Gastrocnemius medialis (tissue), 4 donors: ENCODE data around the gene CYP2A6. TPM values are rescaled to one million over a fixed set of nuclear protein-coding genes. Genes with fewer than 3 reads are reported as not detected.
"Not testable (repeated sequence)": the region's sequence is repeated elsewhere in the genome, so short reads cannot be mapped to it uniquely, and the experiment has no call there.

ENCODE experiments used
- ATAC-seq, 2 donors: fragments of 150-250 bp; one replicate each; pipeline ENCODE4 v1.9.1; 2016
- DNase-seq, 2 donors: peaks; one replicate each; pipeline ENCODE4 v3.0.0-alpha.2; 2019
- H3K27ac ChIP-seq, 4 donors: fragments of 200-600 bp; sonication (generic); 1 replicate in 1 of 4; 2 replicates in 3 of 4; pipeline ENCODE4 v1.5.1; 2016 to 2018; ENCODE audit warnings: mild to moderate bottlenecking in 2 of 4, moderate library complexity in 1 of 4
- H3K27me3 ChIP-seq, 3 donors: fragments of 200-600 bp; sonication (generic) in 2 of 3; 1 replicate in 1 of 3; 2 replicates in 2 of 3; pipeline versions ENCODE4 v1.5.1 to v1.6.0; 2016 to 2019; ENCODE audit warnings: mild to moderate bottlenecking in 1 of 3, moderate library complexity in 1 of 3
- H3K36me3 ChIP-seq, 2 donors: fragments of 200-600 bp; sonication (generic) in 1 of 2; one replicate each; pipeline ENCODE4 v1.5.1; 2017 to 2018
- H3K4me1 ChIP-seq, 2 donors: fragments of 200-600 bp; sonication (generic) in 1 of 2; one replicate each; pipeline ENCODE4 v1.5.1; 2016 to 2017; ENCODE audit warnings: mild to moderate bottlenecking in 2 of 2
- H3K4me3 ChIP-seq, 4 donors: fragments of 200-600 bp; sonication (generic) in 3 of 4; 1 replicate in 1 of 4; 2 replicates in 3 of 4; pipeline ENCODE4 v1.5.1; 2016 to 2019; ENCODE audit warnings: mild to moderate bottlenecking in 2 of 4
- H3K9me3 ChIP-seq, 3 donors: fragments of 200-600 bp; sonication (generic) in 2 of 3; 1 replicate in 1 of 3; 2 replicates in 2 of 3; pipeline ENCODE4 v1.5.1; 2016 to 2019
- POLR2A ChIP-seq, 2 donors: fragments of 450-650 bp; IDR thresholded peaks; one replicate each; pipeline ENCODE4 v1.6.1; 2017; ENCODE audit warnings: antibody characterized with exemption in 2 of 2, mild to moderate bottlenecking in 2 of 2, moderate library complexity in 2 of 2
- in situ Hi-C, 4 donors: fragments of 200-750 bp; cut with MboI; loops; one replicate each; pipeline versions ENCODE4 v1.15.0 to v1.8.0; 2017; ENCODE audit warnings: low sequenced_read_pairs in 4 of 4
- intact Hi-C: fragments of 100-400 bp; cut with DNase I; formaldehyde crosslinking; loops from one replicate; pipeline ENCODE4 v1.15.1; 2023; ENCODE audit warnings: low total_unique reads
- total RNA-seq, 4 donors: library from RNA; depleted of rRNA; stranded (reverse); fragments of >200 nt; gene quantifications; one replicate each; pipeline versions ENCODE4 v1.1.0 to v1.2.3, GENCODE V29; 2016
- TF ChIP-seq, protein P1 (sequence below), 5 experiments: fragments of 450-650 bp in 3 of 5; fragments of 200-600 bp in 2 of 5; sonication (generic) in 2 of 5; IDR thresholded peaks in 4 of 5; conservative IDR thresholded peaks in 1 of 5; 1 replicate in 4 of 5; 2 replicates in 1 of 5; pipeline ENCODE4 v1.5.1; 2016 to 2019; ENCODE audit warnings: antibody characterized with exemption in 5 of 5, mild to moderate bottlenecking in 3 of 5, moderate library complexity in 3 of 5

The CYP2A6 gene
- total RNA-seq, 4 donors from 2014 or later, result 0.16 to 0.20 TPM; not detected in 2

DNA sequence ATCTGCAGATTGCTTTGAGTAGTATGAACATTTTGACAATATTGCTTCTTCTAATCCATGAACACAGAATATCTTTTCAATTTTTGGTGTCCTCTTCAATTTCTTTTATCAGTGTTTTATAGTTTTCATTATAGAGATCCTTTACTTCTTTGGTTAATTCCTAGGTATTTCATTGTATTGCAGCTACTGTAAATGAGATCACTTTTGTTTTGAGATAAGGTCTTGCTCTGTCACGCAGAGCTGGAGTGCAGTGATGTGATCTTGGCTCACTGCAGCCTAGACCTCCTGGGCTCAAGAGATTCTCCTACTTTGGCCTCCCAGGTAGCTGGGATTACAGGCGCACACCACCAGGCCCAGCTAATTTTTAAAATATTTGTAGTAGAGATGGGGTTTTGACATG lies 22.0 kb upstream of the CYP2A6 start:
- Histone ChIP-seq H3K27me3 (no peaks in the 10 kb centered on the region), H3K9me3 (peaks cover 0 to 3% (median 0%) of the 10 kb centered on the region in 3 donors), H3K27ac (no peak overlapping the region), H3K36me3 (no peaks in the 10 kb centered on the region), H3K4me3 (no peak overlapping the region), H3K4me1 (no peaks in the 10 kb centered on the region)
- no peak for DNase-seq
- ATAC-seq, result no peak
- in situ Hi-C loops (no loop called here), intact Hi-C loops (no loop called here)
- TF ChIP-seq POLR2A (IDR thresholded peaks at IDR 0.05), result no peak
- TF ChIP-seq, protein P1, sequence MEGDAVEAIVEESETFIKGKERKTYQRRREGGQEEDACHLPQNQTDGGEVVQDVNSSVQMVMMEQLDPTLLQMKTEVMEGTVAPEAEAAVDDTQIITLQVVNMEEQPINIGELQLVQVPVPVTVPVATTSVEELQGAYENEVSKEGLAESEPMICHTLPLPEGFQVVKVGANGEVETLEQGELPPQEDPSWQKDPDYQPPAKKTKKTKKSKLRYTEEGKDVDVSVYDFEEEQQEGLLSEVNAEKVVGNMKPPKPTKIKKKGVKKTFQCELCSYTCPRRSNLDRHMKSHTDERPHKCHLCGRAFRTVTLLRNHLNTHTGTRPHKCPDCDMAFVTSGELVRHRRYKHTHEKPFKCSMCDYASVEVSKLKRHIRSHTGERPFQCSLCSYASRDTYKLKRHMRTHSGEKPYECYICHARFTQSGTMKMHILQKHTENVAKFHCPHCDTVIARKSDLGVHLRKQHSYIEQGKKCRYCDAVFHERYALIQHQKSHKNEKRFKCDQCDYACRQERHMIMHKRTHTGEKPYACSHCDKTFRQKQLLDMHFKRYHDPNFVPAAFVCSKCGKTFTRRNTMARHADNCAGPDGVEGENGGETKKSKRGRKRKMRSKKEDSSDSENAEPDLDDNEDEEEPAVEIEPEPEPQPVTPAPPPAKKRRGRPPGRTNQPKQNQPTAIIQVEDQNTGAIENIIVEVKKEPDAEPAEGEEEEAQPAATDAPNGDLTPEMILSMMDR (IDR thresholded peaks at IDR 0.05 in 4 of 5, conservative IDR thresholded peaks at IDR 0.05 in 1 of 5), result no peak

DNA sequence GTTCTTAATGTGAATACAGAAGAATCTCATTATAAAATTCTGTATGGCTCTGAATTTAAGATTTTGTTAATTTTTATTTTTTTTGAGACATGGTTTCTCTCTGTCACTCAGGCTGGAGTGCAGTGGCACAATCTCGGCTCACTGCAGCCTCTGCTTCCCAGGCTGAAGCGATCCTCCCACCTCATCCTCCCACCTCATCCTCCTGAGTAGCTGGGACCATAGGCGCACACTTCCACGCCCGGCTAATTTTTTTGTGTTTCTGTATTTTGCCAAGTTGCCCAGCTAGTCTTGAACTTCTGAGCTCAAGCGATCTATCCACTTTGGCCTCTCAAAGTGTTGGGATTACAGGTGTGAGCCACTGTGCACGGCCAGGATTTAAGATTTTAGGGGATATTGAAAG lies 17.5 kb upstream of the CYP2A6 start:
- intact Hi-C loops, result no loop called here
- Histone ChIP-seq H3K27ac (no peak overlapping the region), H3K4me3 (no peak overlapping the region), H3K9me3 (no peaks in the 10 kb centered on the region), H3K4me1 (no peaks in the 10 kb centered on the region), H3K27me3 (no peaks in the 10 kb centered on the region), H3K36me3 (no peaks in the 10 kb centered on the region)
- in situ Hi-C loops, result no loop called here
- ATAC-seq, result no peak
- TF ChIP-seq, protein P1 (IDR thresholded peaks at IDR 0.05 in 4 of 5, conservative IDR thresholded peaks at IDR 0.05 in 1 of 5), result no peak
- no peak for TF ChIP-seq POLR2A (IDR thresholded peaks at IDR 0.05)
- no peak for DNase-seq

DNA sequence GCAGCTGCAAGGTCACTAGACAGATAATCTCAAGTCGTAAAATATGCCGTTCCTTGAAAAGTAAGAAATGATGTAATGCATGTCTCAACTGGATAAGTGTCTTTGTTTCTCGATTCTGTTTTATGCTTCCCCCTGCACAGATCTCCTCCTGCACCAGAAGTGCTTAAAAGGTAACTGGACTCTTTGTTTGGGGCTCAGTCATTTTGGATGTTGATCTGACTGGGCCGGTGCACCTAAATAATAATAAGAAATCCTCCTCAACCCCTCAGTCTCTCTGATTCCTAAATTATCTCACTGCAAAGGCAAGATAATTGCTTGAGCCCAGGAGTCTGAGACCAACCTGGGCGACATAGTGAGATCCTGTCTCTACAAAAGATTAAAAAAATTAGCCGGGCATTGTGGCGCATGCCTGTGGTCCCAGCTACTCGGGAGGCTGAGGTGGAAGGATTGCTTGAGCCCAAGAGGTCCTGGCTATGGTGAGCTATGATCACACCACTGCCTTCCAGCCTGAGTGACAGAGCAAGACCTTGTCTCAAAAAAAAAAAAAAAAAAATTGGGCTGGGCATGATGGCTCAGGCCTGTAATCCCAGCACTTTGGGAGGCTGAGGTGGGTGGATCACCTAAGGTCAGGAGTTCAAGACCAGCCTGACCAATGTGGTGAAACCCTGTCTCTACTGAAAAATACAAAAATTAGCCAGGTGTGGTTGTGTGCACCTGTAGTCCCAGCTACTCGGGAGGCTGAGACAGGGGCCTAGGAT lies 14.7 kb upstream of the CYP2A6 start:
- intact Hi-C loops, H3K4me1 ChIP-seq, H3K27ac ChIP-seq, in situ Hi-C loops, H3K36me3 ChIP-seq, H3K4me3 ChIP-seq, DNase-seq, H3K9me3 ChIP-seq, ATAC-seq, H3K27me3 ChIP-seq: not testable (repeated sequence)

DNA sequence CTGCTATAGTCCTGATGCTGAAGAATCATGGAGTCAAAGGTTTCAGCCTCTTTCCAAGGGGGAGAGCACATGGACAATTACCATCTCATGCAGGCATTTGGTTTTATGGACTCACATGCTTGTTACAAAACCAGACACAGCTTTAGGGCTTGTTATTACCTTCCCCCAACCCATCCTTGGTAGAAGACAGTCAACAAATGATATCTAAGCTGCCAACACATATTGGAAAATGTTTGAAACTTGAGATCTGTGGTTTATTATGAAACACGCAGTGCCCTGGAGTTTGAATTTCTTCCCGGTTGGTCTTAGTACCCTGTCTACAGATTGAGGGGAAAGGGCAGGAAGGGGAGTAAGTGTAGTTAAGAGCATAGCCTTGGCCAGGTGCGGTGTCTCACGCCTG lies 12.5 kb upstream of the CYP2A6 start:
- Histone ChIP-seq H3K4me3 (no peak overlapping the region), H3K9me3 (no peaks in the 10 kb centered on the region), H3K27me3 (no peaks in the 10 kb centered on the region), H3K4me1 (no peaks in the 10 kb centered on the region), H3K27ac (no peak overlapping the region), H3K36me3 (no peaks in the 10 kb centered on the region)
- ATAC-seq (no peak), DNase-seq (no peak)
- in situ Hi-C loops (no loop called here), intact Hi-C loops (no loop called here)
- no peak for TF ChIP-seq POLR2A (IDR thresholded peaks at IDR 0.05)
- TF ChIP-seq, protein P1 (IDR thresholded peaks at IDR 0.05 in 4 of 5, conservative IDR thresholded peaks at IDR 0.05 in 1 of 5), result no peak

DNA sequence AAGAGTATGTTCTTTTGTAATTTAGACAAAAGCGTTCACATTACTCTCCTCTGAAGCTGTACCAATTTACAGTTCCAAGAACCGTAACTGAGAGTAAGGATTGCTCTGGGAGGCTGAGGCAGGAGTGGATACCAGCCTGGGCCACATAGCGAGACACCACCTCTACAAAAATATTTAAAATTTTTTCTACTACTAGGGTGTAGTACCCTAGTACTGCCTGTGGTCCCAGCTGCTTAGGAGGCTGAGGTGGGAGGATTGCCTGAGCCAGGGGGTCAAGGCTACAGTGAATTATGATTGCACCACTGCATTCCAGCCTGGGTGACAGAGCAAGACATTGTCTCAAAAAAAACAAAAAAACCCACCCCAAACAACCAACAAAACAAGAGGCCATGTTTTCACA lies 12.1 kb upstream of the CYP2A6 start:
- DNase-seq, result no peak
- ATAC-seq, result no peak
- no peaks in the 10 kb centered on the region for H3K4me1 ChIP-seq

More for the DNA sequence above, 12.1 kb upstream of the CYP2A6 start:
- intact Hi-C loops, result no loop called here
- Histone ChIP-seq H3K36me3 (no peaks in the 10 kb centered on the region), H3K27me3 (no peaks in the 10 kb centered on the region), H3K27ac (no peak overlapping the region), H3K4me3 (no peak overlapping the region), H3K9me3 (no peaks in the 10 kb centered on the region)
- in situ Hi-C loops, result no loop called here
- TF ChIP-seq, protein P1 (IDR thresholded peaks at IDR 0.05 in 4 of 5, conservative IDR thresholded peaks at IDR 0.05 in 1 of 5), result no peak
- no peak for TF ChIP-seq POLR2A (IDR thresholded peaks at IDR 0.05)
